Ascending aorta (tissue), 2 donors: ENCODE data around the gene ACTG2. TPM values are rescaled to one million over a fixed set of nuclear protein-coding genes. Genes with fewer than 3 reads are reported as not detected.

Experiments
- DNase-seq, 2 donors: peaks; one replicate each; pipeline ENCODE4 v3.0.0-alpha.2; 2019; ENCODE audit warnings: low spot score in 2 of 2
- H3K27ac ChIP-seq, 2 donors: fragments of 200-600 bp; sonication (generic); one replicate each; pipeline ENCODE4 v1.5.1; 2016 to 2017; ENCODE audit warnings: mild to moderate bottlenecking in 1 of 2
- H3K27me3 ChIP-seq: fragments of 200-600 bp; sonication (generic); one replicate; pipeline ENCODE4 v1.5.1; 2017
- H3K36me3 ChIP-seq, 2 donors: fragments of 200-600 bp; sonication (generic); one replicate each; pipeline ENCODE4 v1.5.1; 2016
- H3K4me1 ChIP-seq, 2 donors: fragments of 200-600 bp; sonication (generic); one replicate each; pipeline ENCODE4 v1.5.1; 2016 to 2017; ENCODE audit warnings: mild to moderate bottlenecking in 1 of 2
- H3K4me3 ChIP-seq, 2 donors: fragments of 200-600 bp; sonication (generic); one replicate each; pipeline ENCODE4 v1.5.1; 2016 to 2017; ENCODE audit warnings: mild to moderate bottlenecking in 1 of 2
- H3K9me3 ChIP-seq, 2 donors: fragments of 200-600 bp; sonication (generic); one replicate each; pipeline ENCODE4 v1.5.1; 2016
- CTCF ChIP-seq, 3 experiments: fragments of 200-600 bp in 2 of 3; fragments of 450-650 bp in 1 of 3; sonication (generic) in 2 of 3; IDR thresholded peaks; one replicate each; pipeline ENCODE4 v1.5.1; 2016 to 2019; ENCODE audit warnings: antibody characterized with exemption in 3 of 3, mild to moderate bottlenecking in 1 of 3, moderate library complexity in 1 of 3
- intact Hi-C: fragments of 100-400 bp; cut with DNase I; formaldehyde crosslinking; loops from one replicate; pipeline ENCODE4 v1.15.1; 2023
- total RNA-seq: library from RNA; depleted of rRNA; stranded (reverse); fragments of >200 nt; gene quantifications from one replicate; pipeline ENCODE4 v1.1.0, GENCODE V29; 2016

ACTG2 gene
- total RNA-seq, 1 donor from 2014 or later: 134 TPM

GRCh38 chr2:73921581-73921980 lies 28.8 kb downstream of the ACTG2 start:
- intact Hi-C loops: loop anchor here (10.0 kb wide), 2 partner anchors 223 to 687 kb away; partner anchors contain the start of genes BOLA3, CCT7 and PRADC1
- Histone ChIP-seq H3K4me1 (peaks cover 0 to 5% of the 10 kb centered on the region in 2 donors), H3K27me3 (no peaks in the 10 kb centered on the region), H3K27ac (no peak overlapping the region), H3K4me3 (no peak overlapping the region), H3K9me3 (no peaks in the 10 kb centered on the region), H3K36me3 (peaks cover 21 to 33% of the 10 kb centered on the region in 2 donors)
- no peak for TF ChIP-seq CTCF (IDR thresholded peaks at IDR 0.05)
- no peak for DNase-seq

- no peak overlapping the region for H3K27ac ChIP-seq
- intact Hi-C loops: loop anchor here (10.0 kb wide), 2 partner anchors 222 to 688 kb away; partner anchors contain the start of genes BOLA3, CCT7 and PRADC1
- DNase-seq: no peak
- no peaks in the 10 kb centered on the region for H3K9me3 ChIP-seq
- H3K4me1 ChIP-seq: peaks cover 0 to 7% of the 10 kb centered on the region in 2 donors
- no peak for TF ChIP-seq CTCF (IDR thresholded peaks at IDR 0.05)
- H3K27me3 ChIP-seq: no peaks in the 10 kb centered on the region
- H3K4me3 ChIP-seq: no peak overlapping the region
- peaks cover 10 to 22% of the 10 kb centered on the region in 2 donors for H3K36me3 ChIP-seq
These were observed 29.9 kb downstream of the ACTG2 start for GRCh38 chr2:73922681-73923080.

GRCh38 chr2:73925033-73925704 lies 32.4 kb downstream of the ACTG2 start:
- DNase-seq: no peak
- no peak overlapping the region for H3K27ac ChIP-seq
- no peaks in the 10 kb centered on the region for H3K9me3 ChIP-seq
- no peak overlapping the region for H3K4me3 ChIP-seq
- no peak for TF ChIP-seq CTCF (IDR thresholded peaks at IDR 0.05)
- H3K4me1 ChIP-seq: peaks cover 3 to 24% of the 10 kb centered on the region in 2 donors
- peaks cover 0 to 1% of the 10 kb centered on the region in 2 donors for H3K36me3 ChIP-seq
- no peaks in the 10 kb centered on the region for H3K27me3 ChIP-seq
- intact Hi-C loops: loop anchor here (5.0 to 10.0 kb wide), 6 partner anchors 57 to 690 kb away; partner anchors contain the start of genes BOLA3, CCT7, PRADC1 and TET3

- H3K27me3 ChIP-seq: no peaks in the 10 kb centered on the region
- peaks cover 3 to 25% of the 10 kb centered on the region in 2 donors for H3K4me1 ChIP-seq
- peak overlapping the region; percentile 76 to 83 for H3K4me3 ChIP-seq
- intact Hi-C loops: loop anchor here (1.0 to 10.0 kb wide), 9 partner anchors 55 to 691 kb away; partner anchors contain the start of genes BOLA3, CCT7, PRADC1 and STAMBP
- peaks cover 0 to 2% of the 10 kb centered on the region in 2 donors for H3K36me3 ChIP-seq
- H3K27ac ChIP-seq: peak overlapping the region; percentile 25 to 97
- no peak for TF ChIP-seq CTCF (IDR thresholded peaks at IDR 0.05)
- no peak for DNase-seq
- H3K9me3 ChIP-seq: no peaks in the 10 kb centered on the region
These were observed 33.2 kb downstream of the ACTG2 start for GRCh38 chr2:73925853-73926492.

GRCh38 chr2:73926493-73927327 lies 33.9 kb downstream of the ACTG2 start, which contains the start of gene DGUOK:
TSS of gene DGUOK (plus strand) at chr2:73926880. CDS start at chr2:73926911, 31 bp downstream.
- Histone ChIP-seq H3K27me3 (no peaks in the 10 kb centered on the region), H3K9me3 (no peaks in the 10 kb centered on the region), H3K4me1 (peaks cover 3 to 28% of the 10 kb centered on the region in 2 donors), H3K36me3 (peaks cover 0 to 6% of the 10 kb centered on the region in 2 donors), H3K27ac (peak within 1 kb of the TSS; percentile 95 to 97), H3K4me3 (peak within 1 kb of the TSS; percentile 76 to 83)
- no peak for TF ChIP-seq CTCF (IDR thresholded peaks at IDR 0.05)
- intact Hi-C loops: loop anchor here (1.0 to 10.0 kb wide), 9 partner anchors 56 to 692 kb away; partner anchors contain the start of genes BOLA3, CCT7, PRADC1 and STAMBP
- DNase-seq: peak; percentile 96 to 99
